CD4-positive, alpha-beta T cell (primary cell): ENCODE results near the gene BTBD9. TPM values are rescaled to one million over a fixed set of nuclear protein-coding genes. Genes with fewer than 3 reads are reported as not detected.

ENCODE experiments used
- ATAC-seq: fragments of 200-7000 bp; cut with Tn5 transposase; one replicate; pipeline ENCODE4 v1.10.0; 2022; ENCODE audit warnings: mild to moderate bottlenecking; ENCODE audit not compliant: poor library complexity
- CTCF ChIA-PET: fragments of 350-600 bp; sonication (Branson Sonifier 250); formaldehyde crosslinking; loops from one replicate; lab custom pipeline; 2021; ENCODE audit warnings: antibody characterized with exemption, inconsistent platforms; lab: Charles Lee
- POLR2A ChIA-PET: fragments of 350-600 bp; sonication (Branson Sonifier 250); formaldehyde crosslinking; loops from one replicate; lab custom pipeline; 2021; ENCODE audit warnings: antibody characterized with exemption, inconsistent platforms; lab: Charles Lee
- DNase-seq, 14 experiments: peaks; one replicate each; pipeline ENCODE4 v3.0.0-alpha.2; 2013 to 2020; ENCODE audit warnings: mixed read lengths in 2 of 14
- H3K27ac ChIP-seq, 2 donors: one replicate each; pipeline versions ENCODE4 v1.5.1 to v1.7.0; 2013; ENCODE audit warnings: low read length in 2 of 2, low read depth in 1 of 2, mild to moderate bottlenecking in 1 of 2
- H3K27me3 ChIP-seq, 2 experiments: 1 replicate in 1 of 2; 2 replicates in 1 of 2; pipeline versions ENCODE4 v1.6.1 to v1.7.0; 2013; ENCODE audit warnings: low read length in 2 of 2, control low read depth in 1 of 2, mild to moderate bottlenecking in 1 of 2, moderate library complexity in 1 of 2; ENCODE audit not compliant: insufficient read depth in 2 of 2, control insufficient read depth in 1 of 2
- H3K36me3 ChIP-seq: one replicate; pipeline ENCODE4 v1.6.1; 2013; ENCODE audit warnings: low read length, control low read depth; ENCODE audit not compliant: insufficient read depth
- H3K4me1 ChIP-seq: one replicate; pipeline ENCODE4 v1.6.1; 2013; ENCODE audit warnings: low read length, control low read depth; ENCODE audit not compliant: insufficient read depth
- H3K4me3 ChIP-seq: one replicate; pipeline ENCODE4 v1.5.1; 2013; ENCODE audit warnings: mild to moderate bottlenecking, low read length, moderate library complexity
- H3K9me3 ChIP-seq, 2 experiments: 1 replicate in 1 of 2; 2 replicates in 1 of 2; pipeline versions ENCODE4 v1.6.1 to v1.7.0; 2013; ENCODE audit warnings: low read length in 2 of 2, mild to moderate bottlenecking in 2 of 2, control low read depth in 1 of 2, moderate library complexity in 1 of 2; ENCODE audit not compliant: control insufficient read depth in 1 of 2, insufficient read depth in 1 of 2
- H3K27ac Mint-ChIP-seq: one replicate; pipeline ENCODE4 v1.8.0; 2020; ENCODE audit warnings: mixed read lengths
- H3K27me3 Mint-ChIP-seq: one replicate; pipeline ENCODE4 v1.8.0; 2021; ENCODE audit warnings: mixed read lengths
- H3K36me3 Mint-ChIP-seq: one replicate; pipeline ENCODE4 v1.8.0; 2021; ENCODE audit warnings: low read depth, mixed read lengths
- H3K4me1 Mint-ChIP-seq: one replicate; pipeline ENCODE4 v1.8.0; 2021; ENCODE audit warnings: low read depth, mixed read lengths
- H3K4me3 Mint-ChIP-seq: one replicate; pipeline ENCODE4 v1.8.0; 2020; ENCODE audit warnings: mild to moderate bottlenecking, mixed read lengths
- H3K9me3 Mint-ChIP-seq: one replicate; pipeline ENCODE4 v1.8.0; 2020; ENCODE audit warnings: mixed read lengths
- CTCF ChIP-seq: fragments of 200-600 bp; IDR thresholded peaks from one replicate; pipeline ENCODE4 v1.8.0; 2022; ENCODE audit warnings: antibody characterized with exemption, mild to moderate bottlenecking
- intact Hi-C, 2 experiments: fragments of 100-400 bp; cut with DNase I in 1 of 2; cut with micrococcal nuclease in 1 of 2; formaldehyde crosslinking; loops; one replicate each; pipeline versions ENCODE4 v1.15.1 to v1.9.0; 2023 to 2025; cut with DNase I, micrococcal nuclease
- total RNA-seq, 174 experiments: library from RNA in 2 of 174; stranded (reverse) in 2 of 174; gene quantifications; one replicate each; pipeline ENCODE4 v1.2.3 and lab custom pipeline; 2021 to 2026

BTBD9 gene
- total RNA-seq, 2 experiments from 2014 or later, result 58.7 to 59.3 TPM

- no peaks in the 10 kb centered on the region for H3K4me1 ChIP-seq
- Mint-ChIP-seq H3K36me3 (peaks cover 15% of the 10 kb centered on the region), H3K4me1 (no peaks in the 10 kb centered on the region), H3K9me3 (no peaks in the 10 kb centered on the region), H3K4me3 (no peak overlapping the region), H3K27ac (no peak overlapping the region), H3K27me3 (no peaks in the 10 kb centered on the region)
- TF ChIP-seq CTCF, result no peak
- ATAC-seq (no peak), DNase-seq (no peak)
- no peaks in the 10 kb centered on the region for H3K27me3 ChIP-seq
- H3K4me3 ChIP-seq, result no peak overlapping the region
- CTCF ChIA-PET, result no interaction called here
- H3K9me3 ChIP-seq, result no peaks in the 10 kb centered on the region
- intact Hi-C loops, result no loop called here
- H3K27ac ChIP-seq, result no peak overlapping the region
- H3K36me3 ChIP-seq, result no peaks in the 10 kb centered on the region
- POLR2A ChIA-PET, result no interaction called here
These were observed 10.6 kb upstream of the BTBD9 start for GRCh38 chr6:38650207-38650752.

GRCh38 chr6:38649744-38650143 lies 10.0 kb upstream of the BTBD9 start:
- CTCF ChIA-PET, result no interaction called here
- Mint-ChIP-seq H3K36me3 (peaks cover 15% of the 10 kb centered on the region), H3K9me3 (no peaks in the 10 kb centered on the region), H3K27me3 (no peaks in the 10 kb centered on the region), H3K4me1 (no peaks in the 10 kb centered on the region), H3K27ac (no peak overlapping the region), H3K4me3 (no peak overlapping the region)
- Histone ChIP-seq H3K36me3 (no peaks in the 10 kb centered on the region), H3K27ac (no peak overlapping the region), H3K4me1 (no peaks in the 10 kb centered on the region), H3K9me3 (no peaks in the 10 kb centered on the region), H3K4me3 (no peak overlapping the region), H3K27me3 (no peaks in the 10 kb centered on the region)
- DNase-seq (no peak), ATAC-seq (no peak)
- no peak for TF ChIP-seq CTCF
- intact Hi-C loops, result no loop called here
- POLR2A ChIA-PET, result no interaction called here

- H3K4me1 Mint-ChIP-seq, result no peaks in the 10 kb centered on the region
- no peak overlapping the region for H3K27ac Mint-ChIP-seq
- no peaks in the 10 kb centered on the region for H3K27me3 Mint-ChIP-seq
- TF ChIP-seq CTCF, result no peak
- H3K27ac ChIP-seq, result no peak overlapping the region
- no peaks in the 10 kb centered on the region for H3K9me3 ChIP-seq
- no peaks in the 10 kb centered on the region for H3K36me3 ChIP-seq
- H3K4me3 ChIP-seq, result no peak overlapping the region
- no peak for ATAC-seq
- POLR2A ChIA-PET, result no interaction called here
- no peaks in the 10 kb centered on the region for H3K27me3 ChIP-seq
- no peaks in the 10 kb centered on the region for H3K4me1 ChIP-seq
- CTCF ChIA-PET, result interaction anchor here (0.6 kb wide), 1 partner anchor 403 kb away, joined by 3 read pairs; no protein-coding TSS in a partner anchor
- H3K36me3 Mint-ChIP-seq, result peaks cover 15% of the 10 kb centered on the region
- no peak for DNase-seq
- intact Hi-C loops, result no loop called here
- no peak overlapping the region for H3K4me3 Mint-ChIP-seq
- no peaks in the 10 kb centered on the region for H3K9me3 Mint-ChIP-seq
These were observed 8.9 kb upstream of the BTBD9 start for GRCh38 chr6:38648629-38649028.
